ENCODE measurements around the gene NLK. TPM values are rescaled to one million over a fixed set of nuclear protein-coding genes. Genes with fewer than 3 reads are reported as not detected.
"Not testable (repeated sequence)": the region's sequence is repeated elsewhere in the genome, so short reads cannot be mapped to it uniquely, and the experiment has no call there.

The NLK gene
- total and polyA plus RNA-seq, 2 donors (not counting 1 experiment from before 2014, with no cell fraction given): 14.4 to 16.1 TPM

DNA sequence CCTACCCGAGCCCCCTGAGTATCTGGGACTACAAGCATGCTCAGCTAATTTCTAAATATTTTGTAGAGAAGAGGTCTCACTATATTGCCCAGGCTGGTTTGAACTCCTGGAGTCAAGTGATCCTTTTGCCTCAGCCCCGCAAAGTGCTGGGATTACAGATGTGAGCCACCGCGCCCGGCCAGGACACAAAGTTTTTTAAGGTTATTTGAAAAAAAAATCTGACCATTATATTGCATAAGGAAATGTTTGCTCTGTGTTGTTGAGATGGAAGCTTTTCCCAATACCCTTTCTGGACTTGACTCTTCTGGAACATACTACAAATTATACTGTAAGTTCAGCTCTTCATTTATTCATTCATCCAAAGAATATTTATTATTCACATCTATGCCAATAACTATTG, 143.2 kb downstream of the NLK start:
- Histone ChIP-seq H3K4me3 (replicated peaks in 1 of 4; ENCODE audit: control extremely low read depth in 1 of 4, insufficient read depth in 1 of 4, low read depth in 3 of 4, low read length in 4 of 4) (no peak overlapping the region), H3K4me1 (ENCODE audit: control insufficient read depth, extremely low read depth, insufficient read depth, low read length) (no peaks in the 10 kb centered on the region), H2AFZ (ENCODE audit: low read length) (no peak overlapping the region), H3K9ac (ENCODE audit: insufficient read depth, low read length) (no peak overlapping the region), H3K4me2 (ENCODE audit: extremely low read depth, insufficient read depth, low read length) (no peak overlapping the region), H3K9me3 (ENCODE audit: control insufficient read depth, insufficient read depth, low read depth, low read length) (no peaks in the 10 kb centered on the region), H3K79me2 (ENCODE audit: control insufficient read depth, insufficient read depth, low read length) (no peaks in the 10 kb centered on the region), H3K27ac (ENCODE audit: insufficient read depth, low read length) (no peak overlapping the region), H3K27me3 (ENCODE audit: control insufficient read depth, insufficient read depth, low read length) (no peaks in the 10 kb centered on the region), H4K20me1 (ENCODE audit: control insufficient read depth, extremely low read depth, insufficient read depth, low read length) (no peaks in the 10 kb centered on the region), H3K36me3 (ENCODE audit: control insufficient read depth, insufficient read depth, low read length) (no peaks in the 10 kb centered on the region)
- TF ChIP-seq, protein P1, sequence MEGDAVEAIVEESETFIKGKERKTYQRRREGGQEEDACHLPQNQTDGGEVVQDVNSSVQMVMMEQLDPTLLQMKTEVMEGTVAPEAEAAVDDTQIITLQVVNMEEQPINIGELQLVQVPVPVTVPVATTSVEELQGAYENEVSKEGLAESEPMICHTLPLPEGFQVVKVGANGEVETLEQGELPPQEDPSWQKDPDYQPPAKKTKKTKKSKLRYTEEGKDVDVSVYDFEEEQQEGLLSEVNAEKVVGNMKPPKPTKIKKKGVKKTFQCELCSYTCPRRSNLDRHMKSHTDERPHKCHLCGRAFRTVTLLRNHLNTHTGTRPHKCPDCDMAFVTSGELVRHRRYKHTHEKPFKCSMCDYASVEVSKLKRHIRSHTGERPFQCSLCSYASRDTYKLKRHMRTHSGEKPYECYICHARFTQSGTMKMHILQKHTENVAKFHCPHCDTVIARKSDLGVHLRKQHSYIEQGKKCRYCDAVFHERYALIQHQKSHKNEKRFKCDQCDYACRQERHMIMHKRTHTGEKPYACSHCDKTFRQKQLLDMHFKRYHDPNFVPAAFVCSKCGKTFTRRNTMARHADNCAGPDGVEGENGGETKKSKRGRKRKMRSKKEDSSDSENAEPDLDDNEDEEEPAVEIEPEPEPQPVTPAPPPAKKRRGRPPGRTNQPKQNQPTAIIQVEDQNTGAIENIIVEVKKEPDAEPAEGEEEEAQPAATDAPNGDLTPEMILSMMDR (conservative IDR thresholded peaks at IDR 0.05 in 1 of 2, IDR thresholded peaks at IDR 0.05 in 1 of 2; ENCODE audit: low read depth in 1 of 2, low read length in 2 of 2): no peak
- no peak for TF ChIP-seq EZH2 (IDR thresholded peaks at IDR 0.05; ENCODE audit: low read length, missing control alignments)
- DNase-seq (ENCODE audit: low read depth in 2 of 2): no peak

GRCh38 chr17:28186472-28186871, 144.0 kb downstream of the NLK start:
- not testable (repeated sequence) for H3K4me2 ChIP-seq (ENCODE audit: extremely low read depth, insufficient read depth, low read length)

GRCh38 chr17:28187931-28188330, 145.5 kb downstream of the NLK start:
- Histone ChIP-seq H3K9ac (ENCODE audit: insufficient read depth, low read length) (no peak overlapping the region), H3K4me2 (ENCODE audit: extremely low read depth, insufficient read depth, low read length) (no peak overlapping the region), H4K20me1 (ENCODE audit: control insufficient read depth, extremely low read depth, insufficient read depth, low read length) (no peaks in the 10 kb centered on the region), H3K9me3 (ENCODE audit: control insufficient read depth, insufficient read depth, low read depth, low read length) (no peaks in the 10 kb centered on the region), H3K27me3 (ENCODE audit: control insufficient read depth, insufficient read depth, low read length) (no peaks in the 10 kb centered on the region), H3K27ac (ENCODE audit: insufficient read depth, low read length) (no peak overlapping the region), H2AFZ (ENCODE audit: low read length) (no peak overlapping the region), H3K36me3 (ENCODE audit: control insufficient read depth, insufficient read depth, low read length) (no peaks in the 10 kb centered on the region), H3K4me1 (ENCODE audit: control insufficient read depth, extremely low read depth, insufficient read depth, low read length) (no peaks in the 10 kb centered on the region), H3K79me2 (ENCODE audit: control insufficient read depth, insufficient read depth, low read length) (no peaks in the 10 kb centered on the region), H3K4me3 (replicated peaks in 1 of 4; ENCODE audit: control extremely low read depth in 1 of 4, insufficient read depth in 1 of 4, low read depth in 3 of 4, low read length in 4 of 4) (no peak overlapping the region)
- TF ChIP-seq EZH2 (IDR thresholded peaks at IDR 0.05; ENCODE audit: low read length, missing control alignments): no peak
- TF ChIP-seq, protein P1 (conservative IDR thresholded peaks at IDR 0.05 in 1 of 2, IDR thresholded peaks at IDR 0.05 in 1 of 2; ENCODE audit: low read depth in 1 of 2, low read length in 2 of 2): no peak
- no peak for DNase-seq (ENCODE audit: low read depth in 2 of 2)

More at GRCh38 chr17:28186472-28186871, 144.0 kb downstream of the NLK start:
- DNase-seq (ENCODE audit: low read depth in 2 of 2); H3K9me3 ChIP-seq (ENCODE audit: control insufficient read depth, insufficient read depth, low read depth, low read length); H3K36me3 ChIP-seq (ENCODE audit: control insufficient read depth, insufficient read depth, low read length); H4K20me1 ChIP-seq (ENCODE audit: control insufficient read depth, extremely low read depth, insufficient read depth, low read length); H2AFZ ChIP-seq (ENCODE audit: low read length); H3K9ac ChIP-seq (ENCODE audit: insufficient read depth, low read length); H3K4me3 ChIP-seq (replicated peaks in 1 of 4; ENCODE audit: control extremely low read depth in 1 of 4, insufficient read depth in 1 of 4, low read depth in 3 of 4, low read length in 4 of 4); H3K79me2 ChIP-seq (ENCODE audit: control insufficient read depth, insufficient read depth, low read length); H3K4me1 ChIP-seq (ENCODE audit: control insufficient read depth, extremely low read depth, insufficient read depth, low read length); H3K27ac ChIP-seq (ENCODE audit: insufficient read depth, low read length); H3K27me3 ChIP-seq (ENCODE audit: control insufficient read depth, insufficient read depth, low read length): not testable (repeated sequence)

All from fibroblast of lung (primary cell).